GM12874 (cell line): ENCODE data around the gene ANO9.

Source experiments
- TF ChIP-seq, protein P1 (sequence below): IDR thresholded peaks from 2 replicates; pipeline ENCODE4 v1.5.1; 2011; ENCODE audit warnings: low read depth, mild to moderate bottlenecking, control low read depth, low read length, moderate library complexity; ENCODE audit not compliant: insufficient read depth

ANO9 gene

DNA sequence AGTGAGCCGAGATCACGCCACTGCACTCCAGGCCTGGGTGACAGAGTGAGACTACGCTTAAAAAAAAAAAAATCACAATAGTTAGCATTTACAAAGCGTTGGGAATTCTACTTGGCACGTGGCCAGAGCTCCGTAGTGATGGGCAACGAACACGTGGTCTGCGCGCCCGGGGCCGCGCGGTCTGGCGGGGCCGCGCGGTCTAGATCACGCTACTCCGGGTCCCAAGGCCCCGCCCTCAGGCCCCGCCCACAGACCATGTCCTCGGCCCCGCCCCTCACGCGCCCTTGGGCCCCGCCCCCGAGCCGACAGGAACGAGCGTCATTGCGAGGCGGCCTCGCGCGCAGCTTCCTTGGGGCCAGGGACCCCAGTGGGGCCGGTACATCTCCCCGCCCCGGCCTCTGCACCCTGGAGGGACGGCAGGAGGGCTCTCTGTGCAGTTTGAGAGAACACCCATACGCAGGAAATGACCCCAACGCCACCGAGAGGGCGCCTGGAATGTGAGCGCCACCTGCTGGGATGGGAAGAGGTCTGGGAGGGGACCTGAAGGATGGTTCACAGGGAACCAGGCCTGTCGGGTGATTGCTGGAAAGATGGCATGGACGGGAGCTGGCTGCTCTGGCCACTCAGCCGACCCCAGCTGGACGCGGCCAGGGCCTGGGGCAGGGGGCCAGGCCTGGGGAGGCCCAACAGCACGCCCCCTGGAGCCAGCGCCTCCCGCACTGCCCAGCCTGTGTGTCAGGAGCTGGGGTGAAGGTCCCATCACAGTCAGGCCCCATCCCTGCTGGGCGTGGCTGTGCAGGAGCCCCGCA, 6.3 kb upstream of the ANO9 start:
- TF ChIP-seq, protein P1, sequence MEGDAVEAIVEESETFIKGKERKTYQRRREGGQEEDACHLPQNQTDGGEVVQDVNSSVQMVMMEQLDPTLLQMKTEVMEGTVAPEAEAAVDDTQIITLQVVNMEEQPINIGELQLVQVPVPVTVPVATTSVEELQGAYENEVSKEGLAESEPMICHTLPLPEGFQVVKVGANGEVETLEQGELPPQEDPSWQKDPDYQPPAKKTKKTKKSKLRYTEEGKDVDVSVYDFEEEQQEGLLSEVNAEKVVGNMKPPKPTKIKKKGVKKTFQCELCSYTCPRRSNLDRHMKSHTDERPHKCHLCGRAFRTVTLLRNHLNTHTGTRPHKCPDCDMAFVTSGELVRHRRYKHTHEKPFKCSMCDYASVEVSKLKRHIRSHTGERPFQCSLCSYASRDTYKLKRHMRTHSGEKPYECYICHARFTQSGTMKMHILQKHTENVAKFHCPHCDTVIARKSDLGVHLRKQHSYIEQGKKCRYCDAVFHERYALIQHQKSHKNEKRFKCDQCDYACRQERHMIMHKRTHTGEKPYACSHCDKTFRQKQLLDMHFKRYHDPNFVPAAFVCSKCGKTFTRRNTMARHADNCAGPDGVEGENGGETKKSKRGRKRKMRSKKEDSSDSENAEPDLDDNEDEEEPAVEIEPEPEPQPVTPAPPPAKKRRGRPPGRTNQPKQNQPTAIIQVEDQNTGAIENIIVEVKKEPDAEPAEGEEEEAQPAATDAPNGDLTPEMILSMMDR, result peak; percentile 82

DNA sequence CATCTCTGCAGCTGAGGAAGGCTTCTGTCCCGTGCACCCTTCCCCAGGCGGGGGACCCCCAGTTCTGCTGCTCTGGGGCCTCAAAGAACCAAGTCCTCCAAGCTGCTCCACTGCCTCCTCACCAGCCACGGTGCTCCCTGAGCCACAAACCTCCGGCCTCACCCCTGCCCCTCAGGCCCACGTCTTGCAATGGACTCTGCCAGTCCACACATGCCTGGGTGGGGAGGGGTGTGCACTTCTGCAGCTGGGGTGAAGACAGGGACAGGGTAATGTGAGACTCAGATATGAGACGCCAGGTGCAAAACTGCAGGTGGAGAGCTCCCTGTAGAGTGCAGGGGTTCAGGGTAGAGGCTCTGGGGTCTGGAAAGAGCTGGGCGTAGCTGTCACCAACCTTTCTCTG, 5.1 kb upstream of the ANO9 start:
- TF ChIP-seq, protein P1, result no peak

DNA sequence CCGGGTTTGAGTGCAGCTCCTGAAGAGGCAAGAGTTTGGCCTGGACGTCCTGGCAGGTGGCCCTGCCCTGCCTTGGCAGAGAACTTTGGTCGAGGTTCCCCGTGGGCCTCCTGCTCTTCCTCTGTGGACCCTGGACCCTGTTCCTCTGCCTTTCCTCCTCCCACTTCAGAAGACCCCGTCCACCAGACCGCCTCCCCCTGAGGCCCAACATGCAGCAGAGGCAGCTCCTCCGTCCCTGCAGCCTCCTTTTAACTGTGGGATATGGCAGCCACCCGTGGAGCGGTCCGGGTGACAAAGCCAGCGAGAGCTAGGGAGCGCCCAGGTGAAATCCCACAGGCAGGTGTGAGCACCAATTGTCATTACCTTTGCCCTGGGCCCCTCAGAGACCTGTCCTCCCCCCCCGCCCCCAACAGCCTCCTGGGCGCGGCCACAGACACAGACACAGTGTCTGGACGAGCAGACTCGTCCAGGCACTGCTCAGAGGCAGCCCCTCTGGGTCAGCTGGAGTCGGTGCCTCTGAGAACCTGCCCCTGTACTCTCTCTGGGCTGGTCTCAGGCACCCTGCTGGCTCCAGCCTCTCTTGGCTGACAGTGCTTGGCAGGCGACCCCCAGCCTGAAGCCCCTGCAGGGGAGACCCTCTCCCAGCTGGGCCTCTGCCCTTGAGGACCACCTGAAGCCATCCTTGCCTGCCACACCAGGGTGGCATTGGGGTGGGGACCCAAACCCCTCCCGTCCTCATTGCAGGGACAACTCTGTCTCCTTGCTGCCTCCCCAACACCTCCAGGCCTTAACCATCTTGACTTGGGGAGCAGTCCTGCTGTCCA, 4.2 kb upstream of the ANO9 start:
- TF ChIP-seq, protein P1, result no peak

DNA sequence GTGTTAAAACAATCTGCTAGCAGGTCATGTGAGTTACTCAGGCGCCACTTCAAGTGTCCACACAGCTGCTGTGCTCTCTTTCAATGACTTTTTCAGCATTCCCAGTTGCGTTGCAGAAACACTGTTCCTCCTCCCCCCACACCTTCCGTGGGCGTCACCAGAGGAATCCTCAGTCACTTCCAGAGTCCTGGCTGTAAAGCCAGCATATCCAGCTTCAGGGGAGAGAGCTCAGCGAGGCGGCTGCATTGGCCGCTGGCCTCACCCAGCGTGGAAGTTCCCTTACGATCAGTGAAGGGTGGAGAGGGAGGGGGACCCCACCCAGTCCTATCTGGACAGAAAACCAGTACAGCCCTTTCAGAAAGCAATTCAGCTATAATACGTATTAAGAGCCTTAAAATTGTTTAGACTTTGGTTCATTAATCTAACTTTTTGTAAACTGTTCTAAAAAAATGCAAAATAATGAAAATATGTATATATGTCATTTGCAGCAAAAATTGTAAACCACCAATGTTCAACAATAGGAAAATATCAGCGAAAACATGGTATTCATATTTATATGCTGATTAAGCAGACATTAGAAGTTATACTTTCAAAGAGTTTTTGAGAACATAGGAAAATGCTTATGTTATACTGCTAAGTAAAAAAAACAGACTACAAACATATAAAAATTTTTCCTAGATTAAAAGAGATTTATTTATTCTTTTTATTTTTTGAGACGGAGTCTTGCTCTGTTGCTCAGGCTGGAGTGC, 2.8 kb upstream of the ANO9 start:
- TF ChIP-seq, protein P1, result no peak

DNA sequence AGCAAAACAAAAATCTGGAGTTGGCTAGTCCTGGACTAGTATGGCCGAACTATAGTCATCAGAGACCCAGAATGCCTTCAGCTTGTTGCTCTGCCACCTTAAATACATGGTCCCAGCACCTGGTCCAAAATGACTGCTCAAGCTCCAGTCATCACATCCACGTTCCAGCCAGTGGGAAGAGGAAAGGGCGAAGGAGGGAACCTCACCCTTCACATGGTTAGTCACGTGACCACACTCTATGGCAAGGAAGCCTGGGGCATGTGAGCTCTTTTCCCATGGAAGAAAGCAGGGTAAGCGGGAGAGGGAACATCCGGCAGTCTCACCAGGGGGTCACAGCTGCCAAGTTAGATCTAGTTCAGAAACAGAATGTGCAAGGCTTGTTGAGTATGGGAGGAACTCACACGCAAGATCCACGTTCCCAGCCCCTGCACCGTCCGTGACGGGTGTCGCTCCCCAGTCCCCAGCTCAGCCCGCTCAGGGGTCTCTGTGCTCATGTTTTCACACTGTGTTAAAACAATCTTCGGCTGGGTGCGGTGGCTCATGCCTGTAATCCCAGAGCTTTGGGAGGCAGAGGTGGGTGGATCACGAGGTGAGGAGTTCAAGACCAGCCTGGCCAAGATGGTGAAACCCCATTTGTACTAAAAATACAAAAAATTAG, 1.9 kb upstream of the ANO9 start:
- TF ChIP-seq, protein P1, result no peak

DNA sequence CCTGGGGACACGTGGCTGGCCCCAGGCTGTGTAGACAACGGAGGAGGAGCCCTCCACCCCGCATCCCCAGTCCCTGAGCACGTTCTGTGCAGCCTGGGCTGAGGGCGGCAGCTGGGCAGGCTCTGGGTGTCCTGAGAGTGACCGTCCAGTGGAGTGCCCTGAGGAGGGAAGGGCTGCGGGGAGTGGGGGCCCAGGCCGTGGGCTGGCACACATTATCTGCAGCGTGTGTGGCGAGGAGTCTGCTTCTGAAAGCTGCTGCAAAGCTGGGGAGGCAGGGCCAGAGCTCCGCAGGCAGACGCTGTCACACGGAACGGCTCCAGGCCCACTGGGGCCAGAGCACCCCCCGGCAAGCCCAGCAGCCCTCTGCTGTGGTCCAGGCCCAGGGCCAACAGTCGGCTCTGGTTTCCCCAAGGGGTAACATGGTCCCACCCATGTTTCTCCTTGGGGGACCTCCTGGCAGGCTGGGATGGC, 835 bp upstream of the ANO9 start:
- TF ChIP-seq, protein P1, result no peak
